BJ (cell line): ENCODE data around the gene PIK3R6. TPM values are rescaled to one million over a fixed set of nuclear protein-coding genes. Genes with fewer than 3 reads are reported as not detected.

ENCODE experiments used
- CTCF ChIA-PET: fragments of 350-600 bp; formaldehyde crosslinking; extraction: SDS; loops from one replicate; lab custom pipeline; 2021; ENCODE audit warnings: antibody characterized with exemption, inconsistent platforms; lab: Yijun Ruan, JAX
- POLR2A ChIA-PET: fragments of 300-600 bp; sonication (Branson Sonifier 250); formaldehyde crosslinking; extraction: SDS; loops from one replicate; lab custom pipeline; 2021; ENCODE audit warnings: antibody characterized with exemption; lab: Charles Lee
- DNase-seq: peaks from one replicate; pipeline ENCODE4 v3.0.0-alpha.2; 2011; ENCODE audit warnings: low read depth
- H3K27me3 ChIP-seq: 2 replicates; pipeline ENCODE4 v1.6.0; 2011; ENCODE audit warnings: low read length; ENCODE audit not compliant: control insufficient read depth, insufficient read depth
- H3K36me3 ChIP-seq: 2 replicates; pipeline ENCODE4 v1.5.1; 2011; ENCODE audit warnings: low read length; ENCODE audit not compliant: control insufficient read depth, insufficient read depth
- H3K4me3 ChIP-seq: 2 replicates; pipeline ENCODE4 v1.5.1; 2011; ENCODE audit warnings: low read depth, mild to moderate bottlenecking, control low read depth, low read length
- CTCF ChIP-seq: IDR thresholded peaks from 2 replicates; pipeline ENCODE4 v1.5.1; 2011; ENCODE audit warnings: low read depth, mild to moderate bottlenecking, control low read depth, inconsistent platforms, low read length, moderate library complexity; ENCODE audit not compliant: insufficient read depth
- polyA plus RNA-seq: library from polyadenylated mRNA; depleted of rRNA; stranded (reverse); fragments of >200 nt; gene quantifications from 2 replicates; pipeline ENCODE4 v1.2.3, GENCODE V29; 2011

PIK3R6 gene
- polyA plus RNA-seq, 1 experiment: not detected

GRCh38 chr17:8836821-8837562 is 30.5 kb downstream of the PIK3R6 start:
- no peak for TF ChIP-seq CTCF
- ChIA-PET POLR2A (no interaction called here), CTCF (no interaction called here)
- H3K27me3 ChIP-seq: no peaks in the 10 kb centered on the region; the same call in 1 of the 2 replicates
- H3K4me3 ChIP-seq: no peak overlapping the region
- H3K36me3 ChIP-seq: no peaks in the 10 kb centered on the region
- DNase-seq: no peak

- H3K27me3 ChIP-seq: no peaks in the 10 kb centered on the region
- H3K4me3 ChIP-seq: no peak overlapping the region
- no peaks in the 10 kb centered on the region for H3K36me3 ChIP-seq
- no peak for DNase-seq
- POLR2A ChIA-PET: no interaction called here
- no peak for TF ChIP-seq CTCF
- CTCF ChIA-PET: no interaction called here
Observed at GRCh38 chr17:8835631-8836364, 31.7 kb downstream of the PIK3R6 start.

- TF ChIP-seq CTCF: no peak
- Histone ChIP-seq H3K36me3 (no peaks in the 10 kb centered on the region), H3K27me3 (no peaks in the 10 kb centered on the region), H3K4me3 (no peak overlapping the region)
- no peak for DNase-seq
- CTCF ChIA-PET: no interaction called here
- POLR2A ChIA-PET: no interaction called here
Observed at GRCh38 chr17:8835106-8835505, 32.4 kb downstream of the PIK3R6 start.

- no peak overlapping the region for H3K4me3 ChIP-seq
- ChIA-PET CTCF (interaction anchor here (0.7 to 1.1 kb wide), 5 partner anchors 12 to 48 kb away, joined by 3 to 4 read pairs (median 3); no protein-coding TSS in a partner anchor), POLR2A (no interaction called here)
- DNase-seq: no peak
- H3K36me3 ChIP-seq: no peaks in the 10 kb centered on the region
- peak; percentile 43 for TF ChIP-seq CTCF
- H3K27me3 ChIP-seq: no peaks in the 10 kb centered on the region
Observed at GRCh38 chr17:8832711-8833352, 34.6 kb downstream of the PIK3R6 start.

- no peak for DNase-seq
- POLR2A ChIA-PET: no interaction called here
- no peaks in the 10 kb centered on the region for H3K27me3 ChIP-seq
- CTCF ChIA-PET: no interaction called here
- no peaks in the 10 kb centered on the region for H3K36me3 ChIP-seq
- no peak overlapping the region for H3K4me3 ChIP-seq
- TF ChIP-seq CTCF: no peak
Observed at GRCh38 chr17:8831234-8831849, 36.1 kb downstream of the PIK3R6 start.
